H1 (cell line): ENCODE results near the gene TNRC6C. TPM values are rescaled to one million over a fixed set of nuclear protein-coding genes. Genes with fewer than 3 reads are reported as not detected.

Experiments
- EGR1 ChIP-seq: IDR thresholded peaks from 2 replicates; pipeline ENCODE4 v1.6.1; 2011; ENCODE audit warnings: low read depth, low read length, borderline replicate concordance
- JUND ChIP-seq: IDR thresholded peaks from 2 replicates; pipeline ENCODE4 v1.6.1; 2011; ENCODE audit warnings: mild to moderate bottlenecking, improper control_type of control experiment, low read length
- POU5F1 ChIP-seq: IDR thresholded peaks from 2 replicates; pipeline ENCODE4 v1.6.1; 2011; ENCODE audit warnings: low read depth, mild to moderate bottlenecking, low read length, moderate library complexity
- SP2 ChIP-seq: IDR thresholded peaks from 2 replicates; pipeline ENCODE4 v1.6.1; 2012; ENCODE audit warnings: mild to moderate bottlenecking, low read length, inconsistent platforms
- polyA plus RNA-seq, 7 experiments: library from polyadenylated mRNA; depleted of rRNA in 3 of 7; stranded (reverse) in 5 of 7; unstranded in 2 of 7; fragments of >200 nt in 5 of 7; fragments of 200-250 nt in 2 of 7; gene quantifications; 1 replicate in 5 of 7; 2 replicates in 1 of 7; 4 replicates in 1 of 7; pipeline versions ENCODE4 v1.2.1 to v1.2.3, GENCODE V29; 2011 to 2013; ENCODE audit warnings: missing spikeins in 2 of 7, mixed read lengths in 2 of 7
- total RNA-seq: library from RNA; stranded (reverse); fragmentation: NEBNext Ultra II Directional; extraction: Animal tissue kit (Norgen Biotek cat#: 25700); gene quantifications from 2 replicates; pipeline ENCODE4 v1.2.1, GENCODE V29; 2021
- TF ChIP-seq, protein P1 (sequence below): IDR thresholded peaks from 2 replicates; pipeline ENCODE4 v1.6.1; 2012; ENCODE audit warnings: low read length, inconsistent platforms

Gene TNRC6C
- total and polyA plus RNA-seq, 2 of the 8 experiments (the other 6 are each of a cell fraction or from before 2014, with no cell fraction given): 2.8 to 28.9 TPM

GRCh38 chr17:77909236-77909635 lies 49.3 kb upstream of the TNRC6C start (continued):
- TF ChIP-seq, protein P1, sequence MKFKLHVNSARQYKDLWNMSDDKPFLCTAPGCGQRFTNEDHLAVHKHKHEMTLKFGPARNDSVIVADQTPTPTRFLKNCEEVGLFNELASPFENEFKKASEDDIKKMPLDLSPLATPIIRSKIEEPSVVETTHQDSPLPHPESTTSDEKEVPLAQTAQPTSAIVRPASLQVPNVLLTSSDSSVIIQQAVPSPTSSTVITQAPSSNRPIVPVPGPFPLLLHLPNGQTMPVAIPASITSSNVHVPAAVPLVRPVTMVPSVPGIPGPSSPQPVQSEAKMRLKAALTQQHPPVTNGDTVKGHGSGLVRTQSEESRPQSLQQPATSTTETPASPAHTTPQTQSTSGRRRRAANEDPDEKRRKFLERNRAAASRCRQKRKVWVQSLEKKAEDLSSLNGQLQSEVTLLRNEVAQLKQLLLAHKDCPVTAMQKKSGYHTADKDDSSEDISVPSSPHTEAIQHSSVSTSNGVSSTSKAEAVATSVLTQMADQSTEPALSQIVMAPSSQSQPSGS: no peak
- TF ChIP-seq JUND: no peak
- no peak for TF ChIP-seq SP2
- TF ChIP-seq EGR1: no peak
- TF ChIP-seq POU5F1: no peak
